ENCODE data around the gene ESD.

Gene ESD

GRCh38 chr13:46743191-46743590 is 53.8 kb downstream of the ESD start:
- no peak for DNase-seq

DNA sequence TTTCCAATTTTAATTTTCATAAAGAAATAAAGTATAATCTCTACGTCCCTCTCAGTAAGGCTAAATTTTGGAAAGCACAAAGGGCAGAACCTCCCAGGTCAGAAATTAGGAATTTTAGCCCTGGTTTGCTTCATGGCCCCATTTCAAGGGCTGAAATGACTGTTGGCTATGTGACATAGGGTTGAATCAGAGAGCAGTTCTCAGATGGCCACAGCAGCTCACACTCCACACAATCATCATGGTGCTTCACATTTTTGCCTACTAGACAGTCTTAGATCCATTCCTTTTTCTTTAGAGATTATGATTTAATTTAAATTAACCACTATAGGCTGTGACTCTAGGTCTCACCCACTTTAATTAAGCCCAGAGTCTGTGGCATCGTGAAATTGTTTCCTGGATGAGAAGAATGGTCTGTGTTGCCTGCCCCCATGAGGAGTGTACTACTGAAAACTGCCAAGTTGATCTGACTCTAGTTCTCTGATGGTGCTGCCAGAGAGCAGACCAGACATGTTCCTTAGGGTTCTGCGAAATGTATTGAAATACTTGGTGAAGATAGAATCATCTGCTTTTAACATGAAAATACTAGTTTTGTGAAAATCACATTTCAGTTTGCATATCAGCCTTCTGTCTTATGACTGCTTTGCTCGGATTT is 57.4 kb downstream of the ESD start:
- no peak for DNase-seq

GRCh38 chr13:46738766-46739165 is 58.2 kb downstream of the ESD start:
- no peak for DNase-seq

DNA sequence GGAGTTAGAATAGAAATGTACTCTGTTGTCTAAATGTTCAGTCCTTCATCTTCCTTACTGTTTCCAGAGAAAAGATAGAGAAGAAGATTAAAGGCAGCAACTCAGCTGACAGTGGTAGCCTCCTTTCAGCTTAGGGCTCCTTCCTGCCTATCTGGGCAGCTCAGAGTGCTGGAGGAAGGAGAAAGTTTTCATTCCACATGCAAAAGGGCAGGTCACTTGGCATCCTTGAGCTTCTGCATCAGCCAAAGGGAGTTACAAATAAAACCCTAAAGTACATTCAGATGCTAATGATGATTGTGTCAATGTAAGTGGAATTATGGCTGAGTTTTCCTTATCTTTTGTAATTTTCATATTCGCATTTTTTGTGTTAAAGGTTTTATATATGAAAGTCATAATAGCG is 58.9 kb downstream of the ESD start:
- no peak for DNase-seq

DNA sequence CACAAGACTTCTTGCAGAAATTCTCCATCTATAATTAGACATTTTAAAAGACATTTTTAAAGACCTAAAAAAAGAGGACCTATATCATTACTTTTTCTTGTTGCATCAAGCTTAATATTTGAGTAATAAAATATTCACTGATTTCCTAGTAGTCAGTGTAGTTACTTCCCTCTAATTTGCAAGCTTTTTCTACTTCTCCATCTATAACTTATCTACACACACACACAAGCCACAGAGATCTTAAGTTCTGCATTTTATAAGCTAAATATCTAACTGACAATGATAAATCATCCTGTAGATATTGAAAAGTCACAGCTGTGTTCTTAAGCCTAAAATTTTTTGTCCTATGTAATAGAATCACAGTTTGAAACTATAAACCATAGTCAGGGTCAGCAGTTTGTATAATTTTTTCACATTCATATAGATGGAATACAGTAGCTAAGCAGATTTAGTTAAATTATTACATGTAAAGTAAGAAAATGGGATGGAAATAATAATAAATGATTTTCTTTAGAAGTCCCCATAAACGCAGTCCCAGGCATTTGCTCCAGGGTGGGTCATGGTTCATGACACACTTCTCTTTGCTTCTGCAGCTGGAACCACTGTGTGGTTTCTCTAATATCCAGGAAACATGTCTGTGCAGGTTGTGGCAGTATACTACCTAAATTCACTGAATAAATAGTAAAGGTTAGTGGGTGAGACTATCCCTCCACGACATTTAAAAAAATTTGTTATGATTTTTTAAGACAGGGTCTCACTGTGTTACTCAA is 60.2 kb downstream of the ESD start:
- DNase-seq, result no peak

DNA sequence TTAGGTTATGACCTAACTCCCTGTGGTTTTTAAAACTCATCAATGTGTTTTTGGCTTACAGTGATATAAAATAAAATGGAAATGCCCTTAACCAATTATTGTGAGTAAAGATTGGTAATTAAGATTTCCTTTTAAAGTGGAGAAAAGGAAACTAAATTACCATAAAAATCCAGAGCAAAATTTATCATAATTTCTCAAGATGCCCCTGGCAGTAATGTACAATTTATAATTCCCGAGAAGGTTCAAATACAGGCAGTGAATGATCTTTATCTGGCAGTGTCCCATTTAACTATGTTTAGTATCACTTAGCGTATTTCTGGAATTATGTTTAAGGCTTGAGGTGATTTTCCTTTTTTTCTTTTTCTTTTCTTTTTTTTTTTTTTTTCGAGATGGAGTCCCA is 61.5 kb downstream of the ESD start:
- no peak for DNase-seq

DNA sequence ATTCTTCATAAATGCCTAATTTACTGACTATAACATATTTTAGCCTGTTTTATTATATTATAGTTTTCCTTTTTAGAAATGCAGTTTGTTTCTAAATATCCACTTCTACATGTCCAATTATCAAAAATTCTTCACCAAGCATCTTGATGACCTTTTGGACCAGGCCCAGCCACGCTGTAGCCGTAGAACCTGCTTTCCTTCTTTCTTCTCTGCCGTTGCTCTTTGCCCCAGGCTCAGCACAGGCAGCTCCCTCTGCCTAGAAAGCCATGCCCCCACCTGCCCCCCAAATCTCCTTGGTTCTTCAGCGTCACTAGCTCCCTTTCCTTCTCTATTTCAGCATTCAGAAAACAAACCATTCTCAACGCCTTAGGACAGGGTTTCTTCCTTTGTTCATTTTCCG is 65.4 kb downstream of the ESD start:
- DNase-seq, result no peak

DNA sequence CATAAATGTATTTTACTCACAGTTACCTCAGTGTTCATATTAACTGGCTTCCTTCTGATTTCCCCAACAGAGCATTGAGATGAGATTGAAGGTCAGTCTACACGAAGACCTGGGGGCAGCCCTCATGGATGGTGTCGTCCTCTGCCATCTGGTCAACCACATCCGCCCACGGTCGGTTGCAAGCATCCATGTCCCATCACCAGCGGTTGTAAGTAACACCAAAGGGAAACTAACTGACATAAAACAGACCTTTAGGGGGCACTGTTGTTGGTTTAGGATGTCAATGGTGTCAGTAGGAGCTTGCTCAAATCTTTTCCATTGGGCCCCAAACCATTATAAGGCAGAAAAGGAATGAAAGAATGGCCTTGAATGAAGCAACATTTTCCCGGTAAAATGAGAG is 68.2 kb downstream of the ESD start:
- no peak for DNase-seq

- no peak for DNase-seq
These were observed 70.6 kb downstream of the ESD start for GRCh38 chr13:46726347-46726746.
